ENCODE data around the gene NEK1.

The NEK1 gene

DNA sequence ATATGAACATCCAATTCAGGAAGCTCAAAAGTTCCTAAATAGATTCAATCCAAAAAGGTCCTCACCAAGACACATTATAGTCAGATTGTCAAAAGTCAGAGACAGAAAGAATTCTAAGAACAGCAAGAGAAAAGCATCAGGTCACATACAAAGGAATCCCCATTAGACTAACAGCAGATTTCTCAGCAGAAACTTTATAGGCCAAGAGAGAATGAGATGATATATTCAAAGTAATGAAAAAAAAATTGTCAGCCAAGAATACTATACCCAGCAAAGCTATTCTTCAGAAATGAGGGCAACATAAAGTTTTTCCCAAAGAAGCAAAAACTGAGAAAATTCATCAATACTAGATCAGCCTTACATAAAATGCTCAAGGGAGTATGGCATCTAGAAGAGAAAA lies 235.0 kb downstream of the NEK1 start:
- no peaks in the 10 kb centered on the region for H3K27me3 ChIP-seq (ENCODE audit: control insufficient read depth, insufficient read depth, low read length)
- no peaks in the 10 kb centered on the region for H3K9me3 ChIP-seq (ENCODE audit: control insufficient read depth, low read depth, low read length)
- no peak overlapping the region for H3K4me3 ChIP-seq (ENCODE audit: low read length)
- H3K27ac ChIP-seq (ENCODE audit: low read length), result no peak overlapping the region
- H3K9ac ChIP-seq (ENCODE audit: low read length), result no peak overlapping the region
- no peaks in the 10 kb centered on the region for H3K36me3 ChIP-seq (ENCODE audit: control insufficient read depth, low read depth, low read length)
- no peaks in the 10 kb centered on the region for H3K4me1 ChIP-seq (ENCODE audit: control insufficient read depth, low read depth, low read length)

DNA sequence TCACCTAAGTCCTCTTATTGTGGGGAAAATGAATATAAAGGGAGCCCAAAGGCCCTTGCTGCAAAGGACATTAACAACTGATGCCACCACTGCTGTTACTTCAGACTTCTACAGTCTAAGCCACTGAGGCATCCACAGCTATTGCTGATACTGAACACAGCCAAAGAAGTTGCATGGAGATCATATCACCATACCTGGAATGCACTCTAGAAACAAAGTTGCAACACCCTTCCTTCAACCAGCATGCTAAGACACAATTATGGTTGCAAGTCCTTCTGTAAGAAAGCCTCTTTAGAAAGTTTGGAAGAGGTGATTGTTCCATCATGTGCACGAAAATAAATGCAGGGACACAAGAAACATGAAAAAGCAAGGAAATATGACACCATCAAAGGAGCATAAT lies 236.0 kb downstream of the NEK1 start:
- Histone ChIP-seq H3K36me3 (ENCODE audit: control insufficient read depth, low read depth, low read length) (no peaks in the 10 kb centered on the region), H3K27ac (ENCODE audit: low read length) (no peak overlapping the region), H3K4me1 (ENCODE audit: control insufficient read depth, low read depth, low read length) (no peaks in the 10 kb centered on the region), H3K9me3 (ENCODE audit: control insufficient read depth, low read depth, low read length) (no peaks in the 10 kb centered on the region), H3K4me3 (ENCODE audit: low read length) (no peak overlapping the region), H3K9ac (ENCODE audit: low read length) (no peak overlapping the region), H3K27me3 (ENCODE audit: control insufficient read depth, insufficient read depth, low read length) (no peaks in the 10 kb centered on the region)

DNA sequence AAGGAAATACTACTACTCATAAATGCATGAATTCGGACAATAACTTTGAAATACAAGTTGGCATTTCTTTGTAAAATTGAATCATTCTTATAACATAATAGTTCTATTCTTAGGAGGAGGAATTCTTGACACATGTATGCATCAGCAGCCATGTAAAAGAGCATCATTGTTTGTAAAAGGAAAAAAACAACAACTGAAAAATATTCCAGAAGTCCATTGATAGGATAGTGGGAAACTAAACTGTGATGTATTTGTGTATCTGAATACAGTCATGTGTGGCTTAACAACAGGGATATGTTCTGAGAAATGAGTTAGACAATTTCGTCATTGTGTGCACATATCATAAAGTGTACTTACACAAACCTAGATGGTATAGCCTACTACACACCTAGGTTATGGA lies 239.6 kb downstream of the NEK1 start:
- Histone ChIP-seq H3K4me1 (ENCODE audit: control insufficient read depth, low read depth, low read length) (no peaks in the 10 kb centered on the region), H3K27ac (ENCODE audit: low read length) (no peak overlapping the region)

DNA sequence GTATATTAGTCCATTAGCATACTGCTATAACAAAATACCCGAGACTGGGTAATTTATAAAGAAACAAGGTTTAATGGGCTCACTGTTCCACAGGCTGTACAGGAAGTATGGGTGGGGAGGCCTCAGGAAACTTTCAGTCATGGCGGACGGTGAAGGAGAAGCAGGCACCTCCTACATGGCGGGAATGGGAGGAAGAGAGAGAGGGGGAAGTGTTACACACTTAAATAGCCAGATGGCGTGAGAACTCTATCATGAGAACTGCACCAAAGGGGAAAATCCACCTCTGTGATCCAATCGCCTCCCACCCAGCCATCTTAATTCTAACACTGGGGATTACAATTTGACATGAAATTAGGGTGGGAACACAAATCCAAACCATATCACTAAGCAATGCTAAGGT lies 242.7 kb downstream of the NEK1 start:
- Histone ChIP-seq H3K27me3 (ENCODE audit: control insufficient read depth, insufficient read depth, low read length) (no peaks in the 10 kb centered on the region), H3K9me3 (ENCODE audit: control insufficient read depth, low read depth, low read length) (no peaks in the 10 kb centered on the region), H3K27ac (ENCODE audit: low read length) (no peak overlapping the region), H3K4me3 (ENCODE audit: low read length) (no peak overlapping the region), H3K4me1 (ENCODE audit: control insufficient read depth, low read depth, low read length) (no peaks in the 10 kb centered on the region), H3K36me3 (ENCODE audit: control insufficient read depth, low read depth, low read length) (no peaks in the 10 kb centered on the region), H3K9ac (ENCODE audit: low read length) (no peak overlapping the region)

More for the DNA sequence above, 239.6 kb downstream of the NEK1 start:
- Histone ChIP-seq H3K9me3 (ENCODE audit: control insufficient read depth, low read depth, low read length) (no peaks in the 10 kb centered on the region), H3K36me3 (ENCODE audit: control insufficient read depth, low read depth, low read length) (no peaks in the 10 kb centered on the region), H3K27me3 (ENCODE audit: control insufficient read depth, insufficient read depth, low read length) (no peaks in the 10 kb centered on the region), H3K9ac (ENCODE audit: low read length) (no peak overlapping the region), H3K4me3 (ENCODE audit: low read length) (no peak overlapping the region)

DNA sequence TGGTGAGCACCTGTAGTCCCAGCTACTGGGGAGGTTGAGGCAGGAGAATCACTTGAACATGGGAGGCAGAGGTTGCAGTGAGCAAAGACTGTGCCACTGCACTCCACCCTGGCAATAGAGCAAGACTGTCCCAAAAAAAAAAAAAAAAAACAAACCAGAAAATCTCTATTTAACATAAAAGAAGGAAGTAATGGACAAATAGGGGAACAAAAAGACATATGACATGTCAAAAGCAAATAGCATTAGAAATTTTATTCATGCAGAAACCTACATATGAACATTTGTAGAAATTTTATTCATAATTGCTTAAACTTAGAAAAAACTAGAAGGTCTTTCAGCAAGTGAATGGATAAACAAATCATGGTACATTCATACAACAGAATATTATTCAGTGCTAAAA lies 244.6 kb downstream of the NEK1 start:
- H3K9ac ChIP-seq (ENCODE audit: low read length), result no peak overlapping the region
- no peaks in the 10 kb centered on the region for H3K4me1 ChIP-seq (ENCODE audit: control insufficient read depth, low read depth, low read length)
- H3K36me3 ChIP-seq (ENCODE audit: control insufficient read depth, low read depth, low read length), result no peaks in the 10 kb centered on the region
- H3K9me3 ChIP-seq (ENCODE audit: control insufficient read depth, low read depth, low read length), result no peaks in the 10 kb centered on the region
- no peaks in the 10 kb centered on the region for H3K27me3 ChIP-seq (ENCODE audit: control insufficient read depth, insufficient read depth, low read length)
- no peak overlapping the region for H3K27ac ChIP-seq (ENCODE audit: low read length)
- H3K4me3 ChIP-seq (ENCODE audit: low read length), result no peak overlapping the region

DNA sequence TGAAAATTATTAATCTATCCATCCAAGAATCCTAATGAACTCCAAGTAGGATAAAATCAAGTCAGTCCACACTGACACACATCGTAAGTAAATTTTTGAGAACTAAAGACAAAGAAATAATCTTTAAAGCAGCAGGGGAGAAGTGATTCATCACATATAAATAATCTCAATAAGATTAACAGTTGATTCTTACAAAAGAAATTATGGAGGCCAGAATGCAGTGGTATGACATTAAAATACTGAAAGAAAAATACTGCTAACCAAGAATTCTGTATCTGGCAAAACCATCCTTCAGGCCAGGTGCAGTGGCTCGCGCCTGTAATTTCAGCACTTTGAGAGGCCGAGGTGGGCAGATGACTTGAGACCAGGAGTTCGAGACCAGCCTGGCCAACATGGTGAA lies 245.6 kb downstream of the NEK1 start:
- Histone ChIP-seq H3K27ac (ENCODE audit: low read length) (no peak overlapping the region), H3K36me3 (ENCODE audit: control insufficient read depth, low read depth, low read length) (no peaks in the 10 kb centered on the region), H3K9ac (ENCODE audit: low read length) (no peak overlapping the region), H3K9me3 (ENCODE audit: control insufficient read depth, low read depth, low read length) (no peaks in the 10 kb centered on the region), H3K4me3 (ENCODE audit: low read length) (no peak overlapping the region), H3K4me1 (ENCODE audit: control insufficient read depth, low read depth, low read length) (no peaks in the 10 kb centered on the region), H3K27me3 (ENCODE audit: control insufficient read depth, insufficient read depth, low read length) (no peaks in the 10 kb centered on the region)

DNA sequence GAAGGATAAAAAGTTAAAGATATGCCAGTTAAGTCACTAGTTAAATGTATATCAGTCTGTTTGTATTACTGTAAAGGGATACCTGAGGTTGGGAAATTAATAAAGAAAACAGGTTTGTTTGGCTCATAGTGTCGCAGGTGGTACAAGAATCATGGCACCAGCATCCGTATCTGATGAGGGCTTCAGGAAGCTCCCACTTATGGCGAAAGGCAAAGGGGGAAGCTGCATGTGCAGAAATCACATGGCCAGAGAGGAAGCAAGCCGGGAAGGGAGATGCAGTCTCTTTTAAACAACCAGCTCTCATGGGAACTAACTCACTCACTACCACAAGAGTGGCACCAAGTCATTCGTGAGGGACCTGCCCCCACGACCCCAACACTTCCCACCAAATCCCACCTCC lies 249.8 kb downstream of the NEK1 start:
- H3K9me3 ChIP-seq (ENCODE audit: control insufficient read depth, low read depth, low read length), result no peaks in the 10 kb centered on the region
- no peak overlapping the region for H3K27ac ChIP-seq (ENCODE audit: low read length)
- no peaks in the 10 kb centered on the region for H3K4me1 ChIP-seq (ENCODE audit: control insufficient read depth, low read depth, low read length)
- H3K27me3 ChIP-seq (ENCODE audit: control insufficient read depth, insufficient read depth, low read length), result no peaks in the 10 kb centered on the region
- no peak overlapping the region for H3K9ac ChIP-seq (ENCODE audit: low read length)
- no peaks in the 10 kb centered on the region for H3K36me3 ChIP-seq (ENCODE audit: control insufficient read depth, low read depth, low read length)
- H3K4me3 ChIP-seq (ENCODE audit: low read length), result no peak overlapping the region

DNA sequence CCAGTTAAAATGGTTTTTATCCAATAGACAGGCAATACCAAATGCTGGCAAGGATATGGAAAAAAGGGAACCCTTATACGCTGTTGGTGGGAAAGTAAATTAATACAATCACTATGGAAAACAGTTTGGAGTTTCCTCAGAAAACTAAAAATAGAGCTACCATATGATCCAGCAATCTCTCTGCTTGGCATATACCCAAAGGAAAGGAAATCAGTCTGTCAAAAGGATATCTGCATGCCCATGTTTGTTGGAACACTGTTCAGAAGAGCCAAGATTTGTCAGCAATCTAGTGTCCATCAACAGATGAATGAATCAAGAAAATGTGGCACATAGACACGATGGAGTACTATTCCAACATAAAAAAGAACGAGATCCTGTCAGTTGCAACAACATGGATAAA lies 250.6 kb downstream of the NEK1 start:
- Histone ChIP-seq H3K9me3 (ENCODE audit: control insufficient read depth, low read depth, low read length) (no peaks in the 10 kb centered on the region), H3K4me3 (ENCODE audit: low read length) (no peak overlapping the region), H3K4me1 (ENCODE audit: control insufficient read depth, low read depth, low read length) (no peaks in the 10 kb centered on the region), H3K27ac (ENCODE audit: low read length) (no peak overlapping the region), H3K36me3 (ENCODE audit: control insufficient read depth, low read depth, low read length) (no peaks in the 10 kb centered on the region), H3K9ac (ENCODE audit: low read length) (no peak overlapping the region), H3K27me3 (ENCODE audit: control insufficient read depth, insufficient read depth, low read length) (no peaks in the 10 kb centered on the region)

DNA sequence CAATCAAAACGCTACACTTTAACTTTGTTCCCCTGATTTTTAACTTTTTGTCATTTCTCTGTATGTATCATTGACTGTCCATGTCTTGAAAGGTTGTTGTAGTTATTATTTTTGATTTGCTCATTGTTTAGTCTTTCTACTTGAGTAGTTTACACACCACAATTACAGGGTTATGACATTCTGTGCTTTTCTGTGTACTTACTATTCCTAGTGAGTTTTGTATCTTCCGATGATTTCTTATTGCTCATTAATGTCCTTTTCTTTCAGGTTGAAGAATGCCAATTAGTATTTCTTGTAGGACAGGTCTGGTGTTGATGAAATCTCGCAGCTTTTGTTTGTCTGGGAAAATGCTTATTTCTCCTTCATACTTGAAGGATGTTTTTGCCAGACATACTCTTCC lies 252.4 kb downstream of the NEK1 start:
- H3K4me1 ChIP-seq (ENCODE audit: control insufficient read depth, low read depth, low read length), result no peaks in the 10 kb centered on the region
- no peaks in the 10 kb centered on the region for H3K36me3 ChIP-seq (ENCODE audit: control insufficient read depth, low read depth, low read length)
- H3K9me3 ChIP-seq (ENCODE audit: control insufficient read depth, low read depth, low read length), result no peaks in the 10 kb centered on the region
- H3K27ac ChIP-seq (ENCODE audit: low read length), result no peak overlapping the region
- H3K9ac ChIP-seq (ENCODE audit: low read length), result no peak overlapping the region
- H3K4me3 ChIP-seq (ENCODE audit: low read length), result no peak overlapping the region
- no peaks in the 10 kb centered on the region for H3K27me3 ChIP-seq (ENCODE audit: control insufficient read depth, insufficient read depth, low read length)

DNA sequence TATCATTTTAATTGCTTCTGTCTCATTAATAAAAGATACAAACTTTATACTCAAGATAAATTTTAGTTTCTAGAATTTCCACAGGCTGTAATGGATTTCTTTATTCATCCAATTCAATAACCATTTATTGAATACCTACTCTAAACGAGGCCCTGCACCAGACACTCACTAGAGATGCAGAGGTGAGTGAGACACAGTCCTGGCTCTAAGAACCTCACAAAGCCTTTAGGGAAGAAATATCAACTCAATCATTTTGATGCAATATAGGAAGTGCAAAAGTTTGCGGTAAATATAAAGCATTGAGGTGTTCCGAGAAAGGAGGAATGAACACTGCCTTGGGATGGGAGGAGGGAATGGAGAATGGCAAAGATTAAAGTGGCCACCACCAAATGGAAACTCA lies 260.0 kb downstream of the NEK1 start:
- H3K27ac ChIP-seq (ENCODE audit: low read length), result no peak overlapping the region
- no peak overlapping the region for H3K9ac ChIP-seq (ENCODE audit: low read length)
- H3K36me3 ChIP-seq (ENCODE audit: control insufficient read depth, low read depth, low read length), result no peaks in the 10 kb centered on the region
- no peak overlapping the region for H3K4me3 ChIP-seq (ENCODE audit: low read length)
- no peaks in the 10 kb centered on the region for H3K9me3 ChIP-seq (ENCODE audit: control insufficient read depth, low read depth, low read length)
- no peaks in the 10 kb centered on the region for H3K27me3 ChIP-seq (ENCODE audit: control insufficient read depth, insufficient read depth, low read length)
- H3K4me1 ChIP-seq (ENCODE audit: control insufficient read depth, low read depth, low read length), result no peaks in the 10 kb centered on the region

DNA sequence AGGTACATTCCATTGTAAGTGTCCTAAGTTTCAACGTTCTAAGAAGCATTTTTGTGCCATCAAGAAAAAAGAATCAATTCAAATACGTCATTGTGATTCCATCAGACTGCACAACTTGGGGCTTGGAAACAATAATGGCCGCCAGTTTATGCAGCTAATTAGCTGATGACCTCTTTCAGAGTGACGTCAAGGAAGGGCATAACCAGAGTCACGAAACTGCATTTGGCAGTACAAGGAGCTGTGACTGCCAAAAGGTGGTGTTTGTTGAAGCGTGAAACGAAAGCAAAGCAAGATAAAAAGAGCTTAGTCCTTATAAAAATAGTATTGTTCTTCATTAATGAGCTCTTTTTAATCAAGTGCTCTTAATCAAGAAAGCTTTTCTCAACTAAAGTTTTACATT lies 260.5 kb downstream of the NEK1 start:
- Histone ChIP-seq H3K9me3 (ENCODE audit: control insufficient read depth, low read depth, low read length) (no peaks in the 10 kb centered on the region), H3K27ac (ENCODE audit: low read length) (no peak overlapping the region), H3K4me3 (ENCODE audit: low read length) (no peak overlapping the region), H3K36me3 (ENCODE audit: control insufficient read depth, low read depth, low read length) (no peaks in the 10 kb centered on the region), H3K4me1 (ENCODE audit: control insufficient read depth, low read depth, low read length) (no peaks in the 10 kb centered on the region), H3K27me3 (ENCODE audit: control insufficient read depth, insufficient read depth, low read length) (no peaks in the 10 kb centered on the region), H3K9ac (ENCODE audit: low read length) (no peak overlapping the region)

DNA sequence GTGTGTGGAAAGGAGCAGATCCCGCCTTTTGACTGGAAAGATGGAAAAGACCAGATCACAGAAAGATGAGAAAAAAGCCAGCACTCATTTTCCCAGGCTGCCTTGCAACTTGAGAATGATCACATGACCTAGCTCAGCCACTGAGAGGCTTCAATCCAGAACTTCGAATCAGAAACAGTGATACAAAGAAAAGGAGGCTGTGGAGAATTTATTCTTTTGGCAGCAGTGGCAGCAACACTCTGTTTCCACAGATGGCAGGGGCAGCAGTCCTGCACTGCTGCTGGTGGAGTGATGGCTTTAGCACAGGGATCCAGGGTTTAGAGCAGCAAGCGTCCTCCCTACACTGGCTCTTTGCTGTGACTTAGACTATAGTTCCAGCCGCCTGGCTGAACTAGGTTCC lies 263.8 kb downstream of the NEK1 start:
- Histone ChIP-seq H3K27ac (ENCODE audit: low read length) (no peak overlapping the region), H3K4me3 (ENCODE audit: low read length) (no peak overlapping the region), H3K4me1 (ENCODE audit: control insufficient read depth, low read depth, low read length) (no peaks in the 10 kb centered on the region), H3K9ac (ENCODE audit: low read length) (no peak overlapping the region), H3K36me3 (ENCODE audit: control insufficient read depth, low read depth, low read length) (no peaks in the 10 kb centered on the region), H3K27me3 (ENCODE audit: control insufficient read depth, insufficient read depth, low read length) (no peaks in the 10 kb centered on the region), H3K9me3 (ENCODE audit: control insufficient read depth, low read depth, low read length) (no peaks in the 10 kb centered on the region)

DNA sequence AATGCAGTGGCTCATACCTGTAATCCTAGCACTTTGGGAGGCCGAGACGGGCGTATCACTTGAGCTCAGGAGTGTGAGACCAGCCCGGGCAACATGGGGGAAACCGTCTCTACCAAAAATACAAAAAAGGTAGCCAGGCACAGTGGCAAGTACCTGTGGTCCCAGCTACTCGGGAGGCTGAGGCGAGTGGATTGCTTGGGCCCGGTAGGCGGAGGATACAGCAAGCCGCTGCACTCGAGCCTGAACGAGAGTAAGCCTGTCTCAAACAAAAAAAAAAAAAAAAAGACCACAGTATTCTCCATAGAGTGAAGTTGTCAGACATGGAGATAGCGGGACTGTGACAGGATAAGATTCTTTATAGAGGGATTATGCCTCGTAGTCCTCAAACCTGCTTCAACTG lies 265.5 kb downstream of the NEK1 start:
- no peak overlapping the region for H3K27ac ChIP-seq (ENCODE audit: low read length)
- H3K9me3 ChIP-seq (ENCODE audit: control insufficient read depth, low read depth, low read length), result no peaks in the 10 kb centered on the region
- no peak overlapping the region for H3K9ac ChIP-seq (ENCODE audit: low read length)
- no peaks in the 10 kb centered on the region for H3K4me1 ChIP-seq (ENCODE audit: control insufficient read depth, low read depth, low read length)
- H3K4me3 ChIP-seq (ENCODE audit: low read length), result no peak overlapping the region
- H3K36me3 ChIP-seq (ENCODE audit: control insufficient read depth, low read depth, low read length), result no peaks in the 10 kb centered on the region
- H3K27me3 ChIP-seq (ENCODE audit: control insufficient read depth, insufficient read depth, low read length), result no peaks in the 10 kb centered on the region
